HepG2 (cell line): Measurements from ENCODE around the gene WDR11. TPM values are rescaled to one million over a fixed set of nuclear protein-coding genes. Genes with fewer than 3 reads are reported as not detected.

Experiments
- ATAC-seq: fragments of 200-7000 bp; cut with Tn5 transposase; 3 replicates; pipeline ENCODE4 v1.9.1; 2020; ENCODE audit warnings: mild to moderate bottlenecking, moderate library complexity
- BruUV-seq: library from RNA; stranded (reverse); fragments of 400-500 nt; replicated peaks from 2 replicates; lab custom pipeline; 2021; lab: Mats Ljungman, UMichigan
- CTCF ChIA-PET: fragments of 300-600 bp; formaldehyde crosslinking; extraction: SDS; loops from one replicate; lab custom pipeline; 2021; ENCODE audit warnings: low total read pairs, inconsistent platforms, low intra/inter-chr PET ratio; lab: Yijun Ruan, JAX
- POLR2A ChIA-PET: fragments of 350-600 bp; sonication (Branson Sonifier 250); formaldehyde crosslinking; loops from one replicate; lab custom pipeline; 2020; ENCODE audit warnings: antibody characterized with exemption, inconsistent platforms; lab: Yijun Ruan, JAX
- DNase-seq: peaks from one replicate; pipeline ENCODE4 v3.0.0-alpha.2; 2015; ENCODE audit warnings: low spot score
- FAIRE-seq: peaks from 3 replicates; lab custom pipeline; 2011; peaks lifted over from hg19 to GRCh38; lab: Jason Lieb, UNC
- H2AFZ ChIP-seq: one replicate; pipeline ENCODE4 v1.6.1; 2011; ENCODE audit warnings: low read length, inconsistent platforms
- H3K27ac ChIP-seq: fragments of 300-600 bp; 3 replicates; pipeline ENCODE4 v1.8.0; 2011; ENCODE audit warnings: mixed run types, mild to moderate bottlenecking, mixed read lengths, low read length, inconsistent platforms; ENCODE audit not compliant: insufficient read depth; ENCODE audit errors: extremely low read length
- H3K27me3 ChIP-seq, 2 experiments: fragments of 200-600 bp in 1 of 2; 2 replicates in 1 of 2; 3 replicates in 1 of 2; pipeline versions ENCODE4 v1.6.0 to v1.8.0; 2011; ENCODE audit warnings: low read length in 2 of 2, mild to moderate bottlenecking in 2 of 2, moderate library complexity in 2 of 2, inconsistent platforms in 1 of 2; ENCODE audit not compliant: insufficient read depth in 2 of 2, control insufficient read depth in 1 of 2
- H3K36me3 ChIP-seq, 2 experiments: fragments of 200-600 bp in 1 of 2; replicated peaks in 1 of 2; 2 replicates in 1 of 2; 3 replicates in 1 of 2; pipeline versions ENCODE4 v1.5.1 to v1.8.0; 2011; ENCODE audit warnings: low read length in 2 of 2, inconsistent platforms in 1 of 2; ENCODE audit not compliant: insufficient read depth in 2 of 2, control insufficient read depth in 1 of 2
- H3K4me1 ChIP-seq: 2 replicates; pipeline ENCODE4 v1.5.1; 2012; ENCODE audit warnings: low read length, inconsistent platforms; ENCODE audit not compliant: insufficient read depth
- H3K4me2 ChIP-seq: 2 replicates; pipeline ENCODE4 v1.6.0; 2011; ENCODE audit warnings: low read depth, low read length, inconsistent platforms
- H3K4me3 ChIP-seq, 3 experiments: fragments of 200-600 bp in 1 of 3; sonication (generic), shearing (Covaris generic) in 1 of 3; replicated peaks in 1 of 3; 2 replicates each; pipeline ENCODE4 v1.5.1; 2011 to 2016; ENCODE audit warnings: low read length in 3 of 3, inconsistent platforms in 2 of 3, low read depth in 2 of 3, mild to moderate bottlenecking in 2 of 3, control low read depth in 1 of 3, mixed read lengths in 1 of 3; ENCODE audit not compliant: insufficient read depth in 1 of 3
- H3K79me2 ChIP-seq: one replicate; pipeline ENCODE4 v1.6.1; 2011; ENCODE audit warnings: low read length, inconsistent platforms; ENCODE audit not compliant: insufficient read depth
- H3K9ac ChIP-seq: 2 replicates; pipeline ENCODE4 v1.6.0; 2011; ENCODE audit warnings: mild to moderate bottlenecking, low read depth, low read length, inconsistent platforms; ENCODE audit not compliant: insufficient read depth
- H3K9me3 ChIP-seq: 2 replicates; pipeline ENCODE4 v1.5.1; 2012; ENCODE audit warnings: mild to moderate bottlenecking, low read length
- H4K20me1 ChIP-seq: 2 replicates; pipeline ENCODE4 v1.6.0; 2011; ENCODE audit warnings: inconsistent platforms, mild to moderate bottlenecking, low read length, moderate library complexity; ENCODE audit not compliant: insufficient read depth
- GLI4 ChIP-seq: sonication (generic); formaldehyde crosslinking; IDR thresholded peaks from 2 replicates; pipeline ENCODE4 v1.5.1; 2020; ENCODE audit warnings: missing genetic modification reagents, mild to moderate bottlenecking, moderate library complexity, borderline replicate concordance
- MAF1 ChIP-seq: sonication (generic); formaldehyde crosslinking; IDR thresholded peaks from 2 replicates; pipeline ENCODE4 v1.5.0; 2020; ENCODE audit warnings: missing genetic modification reagents, borderline replicate concordance
- NRL ChIP-seq: sonication (generic); formaldehyde crosslinking; IDR thresholded peaks from 2 replicates; pipeline ENCODE4 v1.5.0; 2020; ENCODE audit warnings: missing genetic modification reagents, mild to moderate bottlenecking, moderate library complexity, borderline replicate concordance
- RARG ChIP-seq: sonication (generic); formaldehyde crosslinking; IDR thresholded peaks from 2 replicates; pipeline ENCODE4 v1.4.0; 2020; ENCODE audit warnings: low read depth, mild to moderate bottlenecking, missing genetic modification reagents
- TRIM24 ChIP-seq: sonication (generic); formaldehyde crosslinking; IDR thresholded peaks from 2 replicates; pipeline ENCODE4 v1.8.0; 2022; ENCODE audit warnings: mild to moderate bottlenecking, missing genetic modification reagents
- U2AF2 ChIP-seq: fragments of 200-400 bp; formaldehyde crosslinking; IDR thresholded peaks from 2 replicates; pipeline ENCODE4 v1.6.1; 2017; ENCODE audit warnings: low read depth, mild to moderate bottlenecking, low read length
- ZBTB8A ChIP-seq: sonication (generic); formaldehyde crosslinking; IDR thresholded peaks from 2 replicates; pipeline ENCODE4 v1.4.0; 2020; ENCODE audit warnings: mild to moderate bottlenecking, low read depth, missing genetic modification reagents, borderline replicate concordance
- ZFAT ChIP-seq: sonication (generic); formaldehyde crosslinking; conservative IDR thresholded peaks from 2 replicates; pipeline ENCODE4 v1.8.1; 2023; ENCODE audit warnings: missing genetic modification reagents, inconsistent platforms
- ZNF33A ChIP-seq: sonication (generic); formaldehyde crosslinking; IDR thresholded peaks from 2 replicates; pipeline ENCODE4 v1.5.1; 2020; ENCODE audit warnings: missing genetic modification reagents, mild to moderate bottlenecking, moderate library complexity, borderline replicate concordance
- ZNF563 ChIP-seq: sonication (generic); formaldehyde crosslinking; IDR thresholded peaks from 2 replicates; pipeline ENCODE4 v1.8.0; 2022; ENCODE audit warnings: mild to moderate bottlenecking, moderate library complexity, missing genetic modification reagents
- ZNF598 ChIP-seq: sonication (generic); formaldehyde crosslinking; IDR thresholded peaks from 2 replicates; pipeline ENCODE4 v1.5.1; 2020; ENCODE audit warnings: mild to moderate bottlenecking, missing genetic modification reagents, borderline replicate concordance
- ZNF605 ChIP-seq: sonication (generic); formaldehyde crosslinking; IDR thresholded peaks from 2 replicates; pipeline ENCODE4 v1.8.0; 2022; ENCODE audit warnings: mild to moderate bottlenecking, missing genetic modification reagents
- ZNF878 ChIP-seq: sonication (generic); formaldehyde crosslinking; IDR thresholded peaks from 2 replicates; pipeline ENCODE4 v1.8.1; 2023; ENCODE audit warnings: mild to moderate bottlenecking, missing genetic modification reagents, moderate library complexity
- WGBS: methylation state at CpG from one replicate; pipeline ENCODE4 v1.1.6; 2017; ENCODE audit warnings: low lambda C conversion rate; 5-methylcytosine and 5-hydroxymethylcytosine counted together
- in situ Hi-C: cut with HindIII; loops from 2 replicates; pipeline ENCODE4 v1.10.0; 2017; ENCODE audit warnings: low pct_unique_long_range_greater_than_20kb; ENCODE audit not compliant: extremely low pct_ligation_motif_present
- intact Hi-C: fragments of 100-400 bp; cut with micrococcal nuclease; formaldehyde crosslinking; loops from one replicate; pipeline ENCODE4 v1.10.0; 2022; ENCODE audit not compliant: unreplicated experiment
- polyA plus RNA-seq, 8 experiments: library from polyadenylated mRNA; depleted of rRNA in 3 of 8; stranded (reverse) in 7 of 8; unstranded in 1 of 8; fragments of >200 nt; fragmentation: Illumina TruSeq in 4 of 8; extraction: Trizol in 4 of 8; gene quantifications; 2 replicates each; pipeline versions ENCODE4 v1.2.1 to v1.2.3, GENCODE V29; 2011 to 2016; ENCODE audit warnings: low read depth in 4 of 8, missing spikeins in 1 of 8, mixed read lengths in 1 of 8; ENCODE audit not compliant: insufficient read depth in 1 of 8
- total RNA-seq, 5 experiments: library from RNA; depleted of rRNA; stranded (reverse); fragments of >200 nt; fragmentation: Illumina TruSeq; extraction: Trizol; gene quantifications; 2 replicates each; pipeline ENCODE4 v1.2.3, GENCODE V29; 2016; ENCODE audit warnings: low read depth in 1 of 5
- TF ChIP-seq, protein P1 (sequence below): sonication (generic); formaldehyde crosslinking; IDR thresholded peaks from 2 replicates; pipeline ENCODE4 v1.5.0; 2020; ENCODE audit warnings: mild to moderate bottlenecking, missing genetic modification reagents
- TF ChIP-seq, protein P2 (sequence below): fragments of 450-650 bp; IDR thresholded peaks from 2 replicates; pipeline ENCODE4 v1.6.1; 2017

Gene WDR11
- total and polyA plus RNA-seq, 2 of the 13 experiments (the other 11 are each of a cell fraction or from before 2014, with no cell fraction given): 38.0 to 45.2 TPM

DNA sequence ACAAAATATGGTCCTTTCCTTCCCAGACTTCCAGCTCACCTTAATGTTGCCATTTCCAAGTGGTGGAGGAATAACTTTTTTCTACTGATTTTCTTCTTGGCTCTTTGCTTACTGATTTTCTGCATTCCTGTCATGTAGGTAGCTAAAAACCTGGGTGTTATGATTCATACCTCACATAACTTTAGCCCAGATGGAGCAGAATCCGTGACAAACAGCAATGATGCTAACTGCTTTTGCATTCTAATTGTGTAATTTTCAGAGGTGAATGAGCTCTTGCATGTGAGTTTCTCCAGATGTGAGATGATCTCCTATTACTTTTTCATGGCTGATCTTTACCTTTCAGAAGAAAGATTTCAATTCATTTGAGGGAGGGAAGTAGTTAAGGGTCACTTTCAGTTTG lies 43.4 kb downstream of the WDR11 start:
- 93% methylated on average over 1 of the region's 1 CpG for WGBS
- Histone ChIP-seq H3K9me3 (no peaks in the 10 kb centered on the region), H3K36me3 (peaks cover under 1 to 35% of the 10 kb centered on the region in 2 experiments), H3K27me3 (no peaks in the 10 kb centered on the region), H3K27ac (no peak overlapping the region), H3K4me2 (no peak overlapping the region), H4K20me1 (no peaks in the 10 kb centered on the region), H3K79me2 (no peaks in the 10 kb centered on the region), H3K9ac (no peak overlapping the region), H3K4me1 (peaks cover 10% of the 10 kb centered on the region), H2AFZ (no peak overlapping the region), H3K4me3 (no peak overlapping the region)
- no peak for FAIRE-seq
- BruUV-seq: no TSS peak
- POLR2A ChIA-PET: no interaction called here
- no peak for DNase-seq
- in situ Hi-C loops: no loop called here
- CTCF ChIA-PET: no interaction called here
- no peak for ATAC-seq
- intact Hi-C loops: no loop called here
- TF ChIP-seq ZNF563 (CRISPR knock-in tag) (no peak), RARG (CRISPR knock-in tag) (no peak), ZBTB8A (no peak), ZNF598 (no peak), ZNF33A (CRISPR knock-in tag) (no peak), ZFAT (CRISPR knock-in tag) (no peak), GLI4 (CRISPR knock-in tag) (no peak), ZNF605 (CRISPR knock-in tag) (no peak), ZNF878 (no peak), MAF1 (CRISPR knock-in tag) (no peak), NRL (CRISPR knock-in tag) (no peak), TRIM24 (CRISPR knock-in tag) (no peak), U2AF2 (no peak)
- TF ChIP-seq, protein P1, sequence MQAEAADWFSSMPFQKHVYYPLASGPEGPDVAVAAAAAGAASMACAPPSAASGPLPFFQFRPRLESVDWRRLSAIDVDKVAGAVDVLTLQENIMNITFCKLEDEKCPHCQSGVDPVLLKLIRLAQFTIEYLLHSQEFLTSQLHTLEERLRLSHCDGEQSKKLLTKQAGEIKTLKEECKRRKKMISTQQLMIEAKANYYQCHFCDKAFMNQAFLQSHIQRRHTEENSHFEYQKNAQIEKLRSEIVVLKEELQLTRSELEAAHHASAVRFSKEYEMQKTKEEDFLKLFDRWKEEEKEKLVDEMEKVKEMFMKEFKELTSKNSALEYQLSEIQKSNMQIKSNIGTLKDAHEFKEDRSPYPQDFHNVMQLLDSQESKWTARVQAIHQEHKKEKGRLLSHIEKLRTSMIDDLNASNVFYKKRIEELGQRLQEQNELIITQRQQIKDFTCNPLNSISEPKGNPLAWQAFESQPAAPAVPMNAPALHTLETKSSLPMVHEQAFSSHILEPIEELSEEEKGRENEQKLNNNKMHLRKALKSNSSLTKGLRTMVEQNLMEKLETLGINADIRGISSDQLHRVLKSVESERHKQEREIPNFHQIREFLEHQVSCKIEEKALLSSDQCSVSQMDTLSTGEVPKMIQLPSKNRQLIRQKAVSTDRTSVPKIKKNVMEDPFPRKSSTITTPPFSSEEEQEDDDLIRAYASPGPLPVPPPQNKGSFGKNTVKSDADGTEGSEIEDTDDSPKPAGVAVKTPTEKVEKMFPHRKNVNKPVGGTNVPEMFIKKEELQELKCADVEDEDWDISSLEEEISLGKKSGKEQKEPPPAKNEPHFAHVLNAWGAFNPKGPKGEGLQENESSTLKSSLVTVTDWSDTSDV (CRISPR knock-in tag): no peak
- TF ChIP-seq, protein P2, sequence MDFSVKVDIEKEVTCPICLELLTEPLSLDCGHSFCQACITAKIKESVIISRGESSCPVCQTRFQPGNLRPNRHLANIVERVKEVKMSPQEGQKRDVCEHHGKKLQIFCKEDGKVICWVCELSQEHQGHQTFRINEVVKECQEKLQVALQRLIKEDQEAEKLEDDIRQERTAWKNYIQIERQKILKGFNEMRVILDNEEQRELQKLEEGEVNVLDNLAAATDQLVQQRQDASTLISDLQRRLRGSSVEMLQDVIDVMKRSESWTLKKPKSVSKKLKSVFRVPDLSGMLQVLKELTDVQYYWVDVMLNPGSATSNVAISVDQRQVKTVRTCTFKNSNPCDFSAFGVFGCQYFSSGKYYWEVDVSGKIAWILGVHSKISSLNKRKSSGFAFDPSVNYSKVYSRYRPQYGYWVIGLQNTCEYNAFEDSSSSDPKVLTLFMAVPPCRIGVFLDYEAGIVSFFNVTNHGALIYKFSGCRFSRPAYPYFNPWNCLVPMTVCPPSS: no peak
